ENCODE measurements around the gene PCDH9. TPM values are rescaled to one million over a fixed set of nuclear protein-coding genes. Genes with fewer than 3 reads are reported as not detected.

Gene PCDH9
- total RNA-seq, 1 experiment from 2014 or later = 0.11 TPM

DNA sequence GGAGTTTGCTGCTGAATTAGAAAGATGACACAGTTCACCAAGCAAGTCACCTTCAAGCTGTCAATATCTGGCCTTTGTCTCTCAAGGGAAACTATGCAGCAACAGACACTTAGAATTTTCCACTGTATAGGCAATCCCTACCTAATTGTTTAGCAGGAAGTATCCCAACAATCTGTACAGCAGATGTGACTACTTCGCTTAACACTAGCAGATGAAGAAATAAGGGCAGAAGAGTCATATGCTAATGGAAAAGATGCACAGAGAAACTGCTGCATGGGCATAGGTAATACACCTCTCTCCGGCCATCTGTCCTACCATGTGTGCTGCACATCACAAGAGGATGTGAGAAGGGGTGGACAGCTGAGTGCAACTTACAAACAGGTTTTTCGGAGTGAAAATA is 851.2 kb downstream of the PCDH9 start:
- BruUV-seq (replicated peaks) = no TSS peak
- Histone ChIP-seq H3K36me3 (ENCODE audit: control insufficient read depth, insufficient read depth, low read length) (no peaks in the 10 kb centered on the region), H3K9me3 (no peaks in the 10 kb centered on the region), H3K4me3 (ENCODE audit: low read depth, low read length) (no peak overlapping the region), H3K27me3 (replicated peaks; ENCODE audit: control insufficient read depth, insufficient read depth, low read length) (no peaks in the 10 kb centered on the region), H3K4me1 (no peaks in the 10 kb centered on the region)
- Mint-ChIP-seq H3K27ac (ENCODE audit: unreplicated experiment) (no peak overlapping the region), H3K27me3 (ENCODE audit: insufficient read depth, unreplicated experiment) (no peaks in the 10 kb centered on the region), H3K9me3 (ENCODE audit: unreplicated experiment) (no peaks in the 10 kb centered on the region), H3K4me3 (ENCODE audit: unreplicated experiment) (no peak overlapping the region), H3K4me1 (ENCODE audit: low read depth, unreplicated experiment) (no peaks in the 10 kb centered on the region), H3K36me3 (ENCODE audit: insufficient read depth, unreplicated experiment) (no peaks in the 10 kb centered on the region)
- intact Hi-C loops (cut with micrococcal nuclease; ENCODE audit: unreplicated experiment) = no loop called here
- TF ChIP-seq, protein P1, sequence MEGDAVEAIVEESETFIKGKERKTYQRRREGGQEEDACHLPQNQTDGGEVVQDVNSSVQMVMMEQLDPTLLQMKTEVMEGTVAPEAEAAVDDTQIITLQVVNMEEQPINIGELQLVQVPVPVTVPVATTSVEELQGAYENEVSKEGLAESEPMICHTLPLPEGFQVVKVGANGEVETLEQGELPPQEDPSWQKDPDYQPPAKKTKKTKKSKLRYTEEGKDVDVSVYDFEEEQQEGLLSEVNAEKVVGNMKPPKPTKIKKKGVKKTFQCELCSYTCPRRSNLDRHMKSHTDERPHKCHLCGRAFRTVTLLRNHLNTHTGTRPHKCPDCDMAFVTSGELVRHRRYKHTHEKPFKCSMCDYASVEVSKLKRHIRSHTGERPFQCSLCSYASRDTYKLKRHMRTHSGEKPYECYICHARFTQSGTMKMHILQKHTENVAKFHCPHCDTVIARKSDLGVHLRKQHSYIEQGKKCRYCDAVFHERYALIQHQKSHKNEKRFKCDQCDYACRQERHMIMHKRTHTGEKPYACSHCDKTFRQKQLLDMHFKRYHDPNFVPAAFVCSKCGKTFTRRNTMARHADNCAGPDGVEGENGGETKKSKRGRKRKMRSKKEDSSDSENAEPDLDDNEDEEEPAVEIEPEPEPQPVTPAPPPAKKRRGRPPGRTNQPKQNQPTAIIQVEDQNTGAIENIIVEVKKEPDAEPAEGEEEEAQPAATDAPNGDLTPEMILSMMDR (IDR thresholded peaks at IDR 0.05; ENCODE audit: insufficient read depth in 1 of 2, low read depth in 1 of 2, low read length in 1 of 2, severe bottlenecking in 1 of 2, unreplicated experiment in 1 of 2) = no peak
- ChIA-PET CTCF (no interaction called here), POLR2A (no interaction called here)
- DNase-seq = no peak

DNA sequence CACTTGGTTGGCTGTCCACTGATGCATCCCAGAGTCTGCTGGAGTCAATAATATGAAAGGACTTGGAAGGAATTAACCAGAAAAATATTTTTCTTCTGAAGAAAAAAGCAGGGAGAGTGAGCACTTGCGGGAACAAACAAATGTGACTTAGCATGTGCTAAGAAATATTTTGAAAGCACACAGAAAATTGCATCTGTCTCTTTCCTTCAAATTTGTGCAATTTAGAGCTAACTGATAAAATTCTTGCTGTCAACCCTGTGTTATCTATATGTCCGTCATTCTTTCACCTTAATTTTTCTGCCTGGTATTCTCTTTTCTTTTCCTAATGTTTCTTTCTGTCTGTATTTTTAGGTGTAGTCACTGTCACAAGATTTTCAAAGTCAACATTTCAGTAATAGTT is 852.6 kb downstream of the PCDH9 start:
- H3K4me1 ChIP-seq = no peaks in the 10 kb centered on the region
- no peak for DNase-seq
- Mint-ChIP-seq H3K9me3 (ENCODE audit: unreplicated experiment) (no peaks in the 10 kb centered on the region), H3K27me3 (ENCODE audit: insufficient read depth, unreplicated experiment) (no peaks in the 10 kb centered on the region), H3K4me1 (ENCODE audit: low read depth, unreplicated experiment) (no peaks in the 10 kb centered on the region), H3K4me3 (ENCODE audit: unreplicated experiment) (no peak overlapping the region), H3K27ac (ENCODE audit: unreplicated experiment) (no peak overlapping the region), H3K36me3 (ENCODE audit: insufficient read depth, unreplicated experiment) (no peaks in the 10 kb centered on the region)
- H3K9me3 ChIP-seq = no peaks in the 10 kb centered on the region
- intact Hi-C loops (cut with micrococcal nuclease; ENCODE audit: unreplicated experiment) = no loop called here
- no peaks in the 10 kb centered on the region for H3K36me3 ChIP-seq (ENCODE audit: control insufficient read depth, insufficient read depth, low read length)
- ChIA-PET CTCF (no interaction called here), POLR2A (no interaction called here)
- BruUV-seq (replicated peaks) = no TSS peak
- TF ChIP-seq, protein P1 (IDR thresholded peaks at IDR 0.05; ENCODE audit: insufficient read depth in 1 of 2, low read depth in 1 of 2, low read length in 1 of 2, severe bottlenecking in 1 of 2, unreplicated experiment in 1 of 2) = no peak
- no peaks in the 10 kb centered on the region for H3K27me3 ChIP-seq (replicated peaks; ENCODE audit: control insufficient read depth, insufficient read depth, low read length)
- no peak overlapping the region for H3K4me3 ChIP-seq (ENCODE audit: low read depth, low read length)

DNA sequence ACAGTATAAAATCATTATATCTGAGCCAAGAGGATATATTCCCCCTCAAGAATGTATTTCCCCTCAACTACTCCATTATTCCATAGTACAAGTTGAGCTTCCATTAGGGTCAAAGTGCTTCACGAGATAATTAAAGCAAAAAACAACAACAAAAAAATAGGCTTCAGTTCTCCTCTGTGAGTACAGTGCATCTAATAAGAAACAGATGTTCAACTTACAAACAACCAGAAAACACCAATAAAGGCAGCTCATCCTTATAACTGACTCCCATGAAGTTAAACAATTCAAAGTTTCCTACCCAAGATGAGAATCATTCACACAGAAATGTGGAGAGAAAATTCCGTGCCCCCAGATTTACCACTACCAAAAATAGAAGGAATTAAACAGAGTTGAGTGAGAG is 854.4 kb downstream of the PCDH9 start:
- DNase-seq = no peak
- CTCF ChIA-PET = no interaction called here

More for the DNA sequence above, 854.4 kb downstream of the PCDH9 start:
- H3K4me3 ChIP-seq (ENCODE audit: low read depth, low read length) = no peak overlapping the region
- no peaks in the 10 kb centered on the region for H3K36me3 Mint-ChIP-seq (ENCODE audit: insufficient read depth, unreplicated experiment)
- H3K4me3 Mint-ChIP-seq (ENCODE audit: unreplicated experiment) = no peak overlapping the region
- no peaks in the 10 kb centered on the region for H3K4me1 Mint-ChIP-seq (ENCODE audit: low read depth, unreplicated experiment)
- H3K27me3 ChIP-seq (replicated peaks; ENCODE audit: control insufficient read depth, insufficient read depth, low read length) = no peaks in the 10 kb centered on the region
- no peaks in the 10 kb centered on the region for H3K27me3 Mint-ChIP-seq (ENCODE audit: insufficient read depth, unreplicated experiment)
- POLR2A ChIA-PET = no interaction called here
- no peaks in the 10 kb centered on the region for H3K9me3 Mint-ChIP-seq (ENCODE audit: unreplicated experiment)
- H3K27ac Mint-ChIP-seq (ENCODE audit: unreplicated experiment) = no peak overlapping the region
- no peaks in the 10 kb centered on the region for H3K36me3 ChIP-seq (ENCODE audit: control insufficient read depth, insufficient read depth, low read length)
- H3K4me1 ChIP-seq = no peaks in the 10 kb centered on the region
- intact Hi-C loops (cut with micrococcal nuclease; ENCODE audit: unreplicated experiment) = no loop called here
- no TSS peak for BruUV-seq (replicated peaks)
- H3K9me3 ChIP-seq = no peaks in the 10 kb centered on the region; the same call in 1 of the 2 replicates
- TF ChIP-seq, protein P1 (IDR thresholded peaks at IDR 0.05; ENCODE audit: insufficient read depth in 1 of 2, low read depth in 1 of 2, low read length in 1 of 2, severe bottlenecking in 1 of 2, unreplicated experiment in 1 of 2) = no peak

Measured in Caco-2 (cell line).